H9 (cell line): ENCODE results near the gene HDAC2. TPM values are rescaled to one million over a fixed set of nuclear protein-coding genes. Genes with fewer than 3 reads are reported as not detected.

Experiments
- DNase-seq: peaks from one replicate; pipeline ENCODE4 v3.0.0-alpha.2; 2017
- H2AFZ ChIP-seq: one replicate; pipeline ENCODE4 v1.6.1; 2013; ENCODE audit warnings: mild to moderate bottlenecking, low read length, control low read depth, moderate library complexity
- H2AK5ac ChIP-seq: 2 replicates; pipeline ENCODE4 v1.6.1; 2013; ENCODE audit warnings: low read length, control low read depth, mixed read lengths; ENCODE audit not compliant: insufficient read length
- H2BK120ac ChIP-seq: one replicate; pipeline ENCODE4 v1.6.1; 2013; ENCODE audit warnings: low read depth, mild to moderate bottlenecking, low read length, control low read depth, inconsistent platforms; ENCODE audit not compliant: poor library complexity, severe bottlenecking
- H2BK12ac ChIP-seq: 2 replicates; pipeline ENCODE4 v1.6.1; 2013; ENCODE audit warnings: low read length, control low read depth, mixed read lengths, low read depth; ENCODE audit not compliant: insufficient read length
- H2BK15ac ChIP-seq: 2 replicates; pipeline ENCODE4 v1.6.1; 2013; ENCODE audit warnings: low read depth, low read length, control low read depth
- H2BK20ac ChIP-seq: one replicate; pipeline ENCODE4 v1.6.1; 2013; ENCODE audit warnings: low read depth, mild to moderate bottlenecking, low read length, control low read depth, inconsistent platforms; ENCODE audit not compliant: poor library complexity, severe bottlenecking
- H2BK5ac ChIP-seq: 2 replicates; pipeline ENCODE4 v1.6.1; 2013; ENCODE audit warnings: low read length, control low read depth, mixed read lengths; ENCODE audit not compliant: insufficient read length
- H3K14ac ChIP-seq: 2 replicates; pipeline ENCODE4 v1.6.1; 2013; ENCODE audit warnings: low read length, control low read depth; ENCODE audit not compliant: insufficient read depth
- H3K18ac ChIP-seq: 2 replicates; pipeline ENCODE4 v1.6.1; 2013; ENCODE audit warnings: low read depth, mild to moderate bottlenecking, mixed read lengths, low read length, control low read depth; ENCODE audit not compliant: insufficient read length
- H3K23ac ChIP-seq: 2 replicates; pipeline ENCODE4 v1.6.1; 2013; ENCODE audit warnings: low read length, control low read depth, mixed read lengths, low read depth; ENCODE audit not compliant: insufficient read length
- H3K23me2 ChIP-seq: 2 replicates; pipeline ENCODE4 v1.6.1; 2013; ENCODE audit warnings: low read depth, mild to moderate bottlenecking, mixed read lengths, low read length, control low read depth; ENCODE audit not compliant: insufficient read length, poor library complexity, severe bottlenecking
- H3K27ac ChIP-seq: 2 replicates; pipeline ENCODE4 v1.5.1; 2013; ENCODE audit warnings: low read length, control low read depth, mixed read lengths, low read depth; ENCODE audit not compliant: insufficient read length
- H3K27me3 ChIP-seq: 2 replicates; pipeline ENCODE4 v1.6.1; 2013; ENCODE audit warnings: low read length, control low read depth, inconsistent platforms; ENCODE audit not compliant: insufficient read depth
- H3K4ac ChIP-seq: 2 replicates; pipeline ENCODE4 v1.6.1; 2013; ENCODE audit warnings: low read depth, mild to moderate bottlenecking, control low read depth, inconsistent platforms, low read length, moderate library complexity
- H3K4me1 ChIP-seq: 2 replicates; pipeline ENCODE4 v1.6.1; 2013; ENCODE audit warnings: low read length, control low read depth, inconsistent platforms; ENCODE audit not compliant: insufficient read depth
- H3K4me2 ChIP-seq: 2 replicates; pipeline ENCODE4 v1.6.1; 2013; ENCODE audit warnings: low read length, control low read depth, mixed read lengths; ENCODE audit not compliant: insufficient read length, insufficient read depth
- H3K56ac ChIP-seq: 2 replicates; pipeline ENCODE4 v1.6.1; 2013; ENCODE audit warnings: low read depth, mild to moderate bottlenecking, mixed read lengths, low read length, control low read depth; ENCODE audit not compliant: insufficient read length
- H3K79me1 ChIP-seq: 2 replicates; pipeline ENCODE4 v1.6.1; 2013; ENCODE audit warnings: low read depth, mild to moderate bottlenecking, moderate library complexity, low read length, control low read depth, inconsistent platforms; ENCODE audit not compliant: insufficient read depth, poor library complexity, severe bottlenecking
- H3K79me2 ChIP-seq: 2 replicates; pipeline ENCODE4 v1.6.1; 2013; ENCODE audit warnings: low read length, control low read depth, inconsistent platforms; ENCODE audit not compliant: insufficient read depth
- H3K9ac ChIP-seq: 2 replicates; pipeline ENCODE4 v1.6.1; 2013; ENCODE audit warnings: low read length, control low read depth, mixed read lengths; ENCODE audit not compliant: insufficient read length; ENCODE audit errors: extremely low read depth
- H3K9me3 ChIP-seq: one replicate; pipeline ENCODE4 v1.6.1; 2013; ENCODE audit warnings: low read depth, low read length, inconsistent platforms; ENCODE audit not compliant: control insufficient read depth
- H3T11ph ChIP-seq: one replicate; pipeline ENCODE4 v1.6.1; 2013; ENCODE audit warnings: mild to moderate bottlenecking, low read length, control low read depth, inconsistent platforms
- H4K20me1 ChIP-seq: one replicate; pipeline ENCODE4 v1.6.1; 2013; ENCODE audit not compliant: control insufficient read depth, insufficient read length, insufficient read depth
- H4K5ac ChIP-seq: 2 replicates; pipeline ENCODE4 v1.6.1; 2013; ENCODE audit warnings: low read depth, mild to moderate bottlenecking, mixed read lengths, low read length, control low read depth; ENCODE audit not compliant: insufficient read length
- H4K8ac ChIP-seq: replicated peaks from 2 replicates; pipeline ENCODE4 v1.6.1; 2013; ENCODE audit warnings: low read length, control low read depth, mixed read lengths, low read depth; ENCODE audit not compliant: insufficient read length
- H4K91ac ChIP-seq: 2 replicates; pipeline ENCODE4 v1.6.1; 2013; ENCODE audit warnings: low read depth, mild to moderate bottlenecking, moderate library complexity, mixed read lengths, low read length, control low read depth; ENCODE audit not compliant: insufficient read length
- H3K27ac Mint-ChIP-seq, 3 experiments: 2 replicates in 2 of 3; 3 replicates in 1 of 3; pipeline ENCODE4 v1.8.0; 2020 to 2021; ENCODE audit warnings: mixed read lengths in 3 of 3, mild to moderate bottlenecking in 1 of 3, moderate library complexity in 1 of 3
- H3K27me3 Mint-ChIP-seq: 2 replicates; pipeline ENCODE4 v1.8.0; 2021; ENCODE audit warnings: low read depth, mild to moderate bottlenecking, moderate library complexity, mixed read lengths
- H3K36me3 Mint-ChIP-seq, 3 experiments: 2 replicates in 2 of 3; 3 replicates in 1 of 3; pipeline ENCODE4 v1.8.0; 2020 to 2021; ENCODE audit warnings: low read depth in 3 of 3, mixed read lengths in 3 of 3; ENCODE audit not compliant: insufficient read depth in 1 of 3
- H3K4me1 Mint-ChIP-seq, 2 experiments: 2 replicates each; pipeline ENCODE4 v1.8.0; 2020; ENCODE audit warnings: mixed read lengths in 2 of 2
- H3K4me3 Mint-ChIP-seq, 2 experiments: 2 replicates in 1 of 2; 3 replicates in 1 of 2; pipeline ENCODE4 v1.8.0; 2020 to 2021; ENCODE audit warnings: mild to moderate bottlenecking in 2 of 2, mixed read lengths in 2 of 2, moderate library complexity in 1 of 2
- H3K9me3 Mint-ChIP-seq, 2 experiments: 2 replicates in 1 of 2; 3 replicates in 1 of 2; pipeline ENCODE4 v1.8.0; 2020; ENCODE audit warnings: mild to moderate bottlenecking in 2 of 2, mixed read lengths in 2 of 2, moderate library complexity in 1 of 2
- CTCF ChIP-seq: fragments of 200-600 bp; sonication (generic); conservative IDR thresholded peaks from 3 replicates; pipeline ENCODE4 v1.8.0; 2021; ENCODE audit warnings: antibody characterized with exemption, mild to moderate bottlenecking
- total RNA-seq: library from RNA; stranded (reverse); gene quantifications from 2 replicates; pipeline ENCODE4 v1.2.1, GENCODE V29; 2021

HDAC2 gene
- total RNA-seq, 1 experiment from 2014 or later, result 330 TPM

GRCh38 chr6:113923526-113923925, 47.4 kb downstream of the HDAC2 start:
- H3K27me3 ChIP-seq, result no peaks in the 10 kb centered on the region
- Mint-ChIP-seq H3K27me3 (no peaks in the 10 kb centered on the region), H3K36me3 (no peaks in the 10 kb centered on the region), H3K27ac (no peak overlapping the region), H3K4me3 (no peak overlapping the region), H3K9me3 (no peaks in the 10 kb centered on the region), H3K4me1 (0 out of 4 replicates have a peak, but pooled peaks cover 0 to 3% of the 10 kb centered on the region in 2 experiments)
- H4K8ac ChIP-seq, result no peak overlapping the region
- H2BK120ac ChIP-seq, result no peak overlapping the region
- no peak overlapping the region for H2AFZ ChIP-seq
- H3K9ac ChIP-seq, result no peak overlapping the region
- H3K4ac ChIP-seq, result no peak overlapping the region
- no peaks in the 10 kb centered on the region for H3K9me3 ChIP-seq
- no peak overlapping the region for H2BK5ac ChIP-seq
- no peak for TF ChIP-seq CTCF
- no peaks in the 10 kb centered on the region; the same call in 1 of the 2 replicates for H3K4me1 ChIP-seq
- DNase-seq, result no peak
- H3K18ac ChIP-seq, result no peak overlapping the region
- no peak overlapping the region for H3K23ac ChIP-seq
- H2AK5ac ChIP-seq, result no peak overlapping the region
- H2BK15ac ChIP-seq, result no peak overlapping the region
- no peak overlapping the region for H3T11ph ChIP-seq
- H3K79me2 ChIP-seq, result no peaks in the 10 kb centered on the region
- H3K27ac ChIP-seq, result no peak overlapping the region
- no peaks in the 10 kb centered on the region for H3K23me2 ChIP-seq
- H4K91ac ChIP-seq, result no peak overlapping the region
- no peak overlapping the region for H3K14ac ChIP-seq
- H2BK20ac ChIP-seq, result no peak overlapping the region
- no peak overlapping the region for H3K56ac ChIP-seq
- no peaks in the 10 kb centered on the region for H4K20me1 ChIP-seq
- no peak overlapping the region for H4K5ac ChIP-seq
- H3K79me1 ChIP-seq, result no peaks in the 10 kb centered on the region
- no peak overlapping the region for H2BK12ac ChIP-seq
- H3K4me2 ChIP-seq, result no peak overlapping the region
